Measurements from ENCODE around the gene DCXR.

DCXR gene

DNA sequence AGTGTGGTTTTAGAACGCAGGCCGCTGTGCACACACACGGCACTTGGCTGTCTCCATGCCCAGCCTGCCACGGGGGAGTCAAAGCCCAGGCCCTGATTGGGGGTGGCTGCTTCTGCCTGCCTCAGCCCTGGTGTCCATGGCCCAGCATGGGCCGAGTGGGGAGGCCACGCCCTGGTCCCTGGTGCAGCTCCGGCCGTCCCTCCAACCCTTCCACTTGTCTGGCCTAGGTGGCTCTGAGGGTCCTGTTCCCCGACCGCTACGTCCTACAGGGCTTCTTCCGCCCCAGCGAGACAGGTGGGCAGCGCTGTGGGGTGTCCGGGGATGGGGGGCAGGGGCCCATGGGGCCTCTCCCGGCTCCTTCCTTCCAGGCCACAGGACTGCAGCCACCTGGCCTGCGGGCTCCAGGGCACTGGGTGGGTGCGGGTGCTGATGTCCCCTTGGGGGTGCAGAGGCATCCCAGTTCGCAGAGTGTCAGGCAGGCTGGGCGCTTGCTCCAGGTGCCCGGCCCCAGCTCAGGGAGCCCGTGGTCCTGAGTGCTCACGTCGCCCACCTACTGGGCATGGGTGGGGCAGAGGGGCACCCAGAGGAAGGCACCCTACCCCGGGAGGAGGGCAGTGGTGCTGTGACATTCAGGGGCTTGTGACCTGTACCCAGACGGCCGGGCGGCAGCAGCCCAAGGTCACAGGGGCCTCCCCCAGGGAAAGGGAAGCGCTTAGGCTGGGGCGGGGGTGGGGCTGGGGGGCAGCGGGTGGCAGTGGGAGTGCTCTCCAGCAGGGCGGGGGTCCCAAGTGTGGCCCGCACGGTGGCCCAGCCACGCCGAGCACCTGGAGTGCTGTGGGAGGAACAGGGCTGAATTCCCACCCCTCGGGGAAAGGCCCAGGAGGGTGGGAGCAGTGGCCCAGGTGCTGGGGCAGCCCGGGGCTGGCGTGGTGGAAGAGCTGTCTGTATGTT is 26.6 kb downstream of the DCXR start:
- no peak for DNase-seq (ENCODE audit: insufficient read length)
- FAIRE-seq = no peak
- TF ChIP-seq TAF1 (IDR thresholded peaks at IDR 0.05; ENCODE audit: borderline replicate concordance, low read depth, low read length) (no peak), POLR2AphosphoS5 (IDR thresholded peaks at IDR 0.05; ENCODE audit: low read depth, low read length) (no peak), POLR2A (IDR thresholded peaks at IDR 0.05; ENCODE audit: low read depth, low read length) (no peak)

DNA sequence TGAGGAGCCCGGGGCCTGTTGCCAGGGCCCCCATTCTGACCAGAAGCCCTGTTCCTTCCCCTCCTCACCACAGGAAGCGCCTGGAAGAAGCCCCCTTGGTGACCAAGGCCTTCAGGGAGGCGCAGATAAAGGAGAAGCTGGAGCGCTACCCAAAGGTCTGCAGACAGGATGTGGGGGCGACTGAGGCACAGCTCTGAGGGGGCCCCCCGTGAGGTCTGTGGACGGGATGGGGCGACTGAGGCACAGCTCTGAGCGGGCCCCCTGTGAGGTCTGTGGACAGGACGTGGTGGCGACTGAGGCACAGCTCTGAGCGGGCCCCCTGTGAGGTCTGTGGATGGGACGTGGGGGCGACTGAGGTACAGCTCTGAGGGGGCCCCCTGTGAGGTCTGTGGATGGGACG is 28.1 kb downstream of the DCXR start:
- no peak for FAIRE-seq
- no peak for TF ChIP-seq POLR2A (IDR thresholded peaks at IDR 0.05; ENCODE audit: low read depth, low read length)
- TF ChIP-seq POLR2AphosphoS5 (IDR thresholded peaks at IDR 0.05; ENCODE audit: low read depth, low read length) = no peak
- no peak for TF ChIP-seq TAF1 (IDR thresholded peaks at IDR 0.05; ENCODE audit: borderline replicate concordance, low read depth, low read length)

DNA sequence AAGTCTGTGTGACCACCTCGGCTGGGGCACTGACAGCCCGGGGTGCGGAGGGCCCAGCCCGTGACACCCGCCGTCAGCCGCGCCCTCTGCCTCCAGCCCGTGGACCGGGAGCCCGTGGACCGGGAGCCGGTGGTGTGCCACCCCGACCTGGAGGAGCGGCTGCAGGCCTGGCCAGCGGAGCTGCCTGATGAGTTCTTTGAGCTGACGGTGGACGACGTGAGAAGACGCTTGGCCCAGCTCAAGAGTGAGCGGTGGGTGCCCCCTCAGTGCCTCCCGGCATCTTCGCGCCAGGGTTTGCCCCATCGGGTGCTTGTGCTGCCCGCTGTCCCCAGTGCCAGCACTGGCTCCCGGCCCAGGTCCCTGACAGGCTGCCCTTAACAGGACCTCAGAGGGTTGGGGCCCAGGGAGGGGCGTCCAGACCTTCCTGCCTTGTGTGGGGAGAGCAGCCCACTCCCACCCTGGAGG is 28.5 kb downstream of the DCXR start:
- DNase-seq (ENCODE audit: insufficient read length) = no peak
- TF ChIP-seq POLR2AphosphoS5 (IDR thresholded peaks at IDR 0.05; ENCODE audit: low read depth, low read length) (no peak), TAF1 (IDR thresholded peaks at IDR 0.05; ENCODE audit: borderline replicate concordance, low read depth, low read length) (no peak), POLR2A (IDR thresholded peaks at IDR 0.05; ENCODE audit: low read depth, low read length) (no peak)
- no peak for FAIRE-seq

More for the DNA sequence above, 28.1 kb downstream of the DCXR start:
- DNase-seq (ENCODE audit: insufficient read length) = no peak

DNA sequence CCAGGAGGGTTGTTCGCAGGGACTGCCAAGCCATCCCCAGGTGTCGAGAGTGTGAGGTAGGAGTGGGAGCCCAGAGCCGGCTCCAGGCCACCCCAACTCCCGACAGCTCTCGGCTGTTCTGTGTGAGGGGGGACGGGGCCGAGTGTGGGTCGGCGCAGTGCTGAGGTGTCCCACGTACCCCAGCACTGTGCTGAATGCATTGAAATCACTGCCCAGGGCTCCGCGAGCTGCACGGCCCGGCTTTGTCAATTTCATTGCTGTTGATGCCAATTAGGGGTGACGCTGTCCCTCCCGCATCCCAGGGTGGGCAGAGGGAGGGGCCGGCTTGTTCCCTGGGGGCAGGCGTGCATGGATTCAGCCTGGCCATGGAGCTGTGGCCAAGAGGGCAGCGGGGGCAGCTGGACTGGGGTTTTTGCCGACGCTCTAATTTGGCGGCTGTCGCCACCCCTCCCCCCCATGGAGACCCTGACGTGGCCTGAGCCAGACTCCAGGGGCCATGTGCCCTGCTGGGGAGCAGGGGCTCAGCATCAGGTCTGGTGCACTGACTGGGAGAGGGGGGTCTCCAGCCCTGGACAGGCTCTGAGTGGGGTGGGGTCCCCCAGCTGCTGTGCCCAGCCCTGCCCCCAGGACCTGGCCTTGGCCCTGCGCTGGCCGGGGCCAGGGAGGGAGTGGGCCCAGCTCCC is 29.1 kb downstream of the DCXR start:
- TF ChIP-seq POLR2AphosphoS5 (IDR thresholded peaks at IDR 0.05; ENCODE audit: low read depth, low read length) = no peak
- no peak for TF ChIP-seq TAF1 (IDR thresholded peaks at IDR 0.05; ENCODE audit: borderline replicate concordance, low read depth, low read length)
- DNase-seq (ENCODE audit: insufficient read length) (no peak), FAIRE-seq (no peak)

DNA sequence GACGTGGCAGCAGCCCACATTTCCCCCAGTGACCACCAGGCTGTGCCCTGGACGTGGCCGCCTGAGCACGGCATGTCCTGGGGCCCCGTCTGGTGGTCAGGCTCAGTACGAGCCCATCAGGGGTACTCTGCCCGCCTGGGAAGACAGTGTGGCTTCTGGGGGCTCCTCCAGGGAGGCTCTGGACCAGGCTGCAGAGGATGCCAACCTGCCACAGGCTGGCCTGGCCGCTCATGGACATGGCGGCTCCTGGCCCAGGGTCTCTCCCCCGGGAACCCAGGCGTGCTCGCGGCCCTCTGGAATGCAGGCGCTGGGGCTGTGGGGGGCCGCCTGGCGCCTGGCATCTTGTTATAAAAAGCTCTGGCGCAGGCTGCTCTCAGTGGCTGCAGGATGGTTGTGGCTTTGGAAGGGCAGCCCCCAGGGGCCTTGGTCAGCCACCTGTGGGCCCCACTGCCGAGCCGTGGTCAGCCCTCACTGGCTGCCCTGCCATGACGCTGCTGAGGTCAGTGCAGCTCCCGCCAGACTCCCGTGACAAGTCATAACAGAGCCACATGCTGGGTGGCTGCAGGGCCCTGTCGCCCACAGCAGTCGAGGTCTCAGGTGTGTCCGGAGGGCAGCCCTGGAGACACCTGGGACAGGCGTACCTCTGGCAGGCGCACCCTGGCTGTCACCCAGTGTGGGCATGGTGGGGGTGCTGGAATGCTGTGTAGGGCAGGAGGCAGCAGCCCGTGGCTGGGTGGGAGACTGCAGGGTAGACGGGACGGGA is 29.8 kb downstream of the DCXR start:
- FAIRE-seq (no peak), DNase-seq (ENCODE audit: insufficient read length) (no peak)
- TF ChIP-seq POLR2A (IDR thresholded peaks at IDR 0.05; ENCODE audit: low read depth, low read length) (no peak), TAF1 (IDR thresholded peaks at IDR 0.05; ENCODE audit: borderline replicate concordance, low read depth, low read length) (no peak), POLR2AphosphoS5 (IDR thresholded peaks at IDR 0.05; ENCODE audit: low read depth, low read length) (no peak)

DNA sequence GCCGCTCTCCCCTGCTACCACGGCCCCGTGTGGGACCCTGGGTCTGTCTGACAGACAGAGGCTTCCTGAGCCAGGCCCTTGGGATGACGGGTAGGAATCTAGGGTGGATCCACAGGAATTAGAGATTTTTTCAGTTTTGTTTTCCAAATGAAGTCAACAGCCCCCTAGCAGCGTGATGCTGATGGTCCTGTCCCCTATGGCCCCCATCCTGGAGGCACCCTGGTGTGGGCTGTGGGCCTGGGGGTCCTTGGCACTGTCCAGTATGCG is 30.3 kb downstream of the DCXR start:
- TF ChIP-seq POLR2AphosphoS5 (IDR thresholded peaks at IDR 0.05; ENCODE audit: low read depth, low read length) = no peak
- no peak for TF ChIP-seq TAF1 (IDR thresholded peaks at IDR 0.05; ENCODE audit: borderline replicate concordance, low read depth, low read length)
- DNase-seq (ENCODE audit: insufficient read length) = no peak
- no peak for FAIRE-seq

DNA sequence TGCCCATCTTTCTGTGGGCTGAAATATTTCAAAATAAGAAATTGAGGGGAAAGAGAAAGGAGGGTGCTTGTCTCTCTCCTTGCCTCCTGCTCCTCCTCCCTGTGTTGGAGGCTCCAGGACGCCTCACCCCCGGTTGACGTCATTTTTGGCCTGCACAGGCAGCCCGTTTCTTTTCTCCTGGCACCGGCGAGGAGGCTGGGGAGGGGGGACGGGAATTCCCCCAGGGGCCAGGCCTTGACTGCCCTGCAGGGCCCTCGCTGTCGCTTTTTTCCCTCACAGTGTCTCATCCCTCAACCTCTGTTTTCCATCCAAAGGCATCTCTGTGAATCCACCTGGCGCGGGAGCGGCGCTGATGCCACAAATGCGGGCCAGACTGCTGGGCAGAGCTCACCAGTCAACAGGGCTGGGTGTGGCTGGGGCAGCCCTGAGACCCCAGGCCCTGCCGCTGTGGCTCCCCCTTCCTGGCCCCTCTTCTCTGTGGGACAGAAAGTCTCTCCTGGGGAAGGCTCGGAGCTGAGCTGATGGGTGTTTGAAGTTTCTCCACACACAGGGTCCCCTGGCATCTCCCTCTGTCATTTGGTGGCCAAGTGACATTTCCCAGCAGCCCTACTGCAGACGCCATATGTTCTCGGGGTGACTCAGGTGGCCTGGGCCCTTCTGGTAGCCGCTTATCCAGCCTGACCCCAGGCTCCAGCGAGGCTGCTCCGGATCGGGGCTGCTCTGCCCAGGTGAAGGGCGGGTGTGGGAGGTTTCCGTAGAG is 30.8 kb downstream of the DCXR start:
- FAIRE-seq (no peak), DNase-seq (ENCODE audit: insufficient read length) (no peak)
- TF ChIP-seq TAF1 (IDR thresholded peaks at IDR 0.05; ENCODE audit: borderline replicate concordance, low read depth, low read length) (no peak), POLR2AphosphoS5 (IDR thresholded peaks at IDR 0.05; ENCODE audit: low read depth, low read length) (no peak), POLR2A (IDR thresholded peaks at IDR 0.05; ENCODE audit: low read depth, low read length) (no peak)

DNA sequence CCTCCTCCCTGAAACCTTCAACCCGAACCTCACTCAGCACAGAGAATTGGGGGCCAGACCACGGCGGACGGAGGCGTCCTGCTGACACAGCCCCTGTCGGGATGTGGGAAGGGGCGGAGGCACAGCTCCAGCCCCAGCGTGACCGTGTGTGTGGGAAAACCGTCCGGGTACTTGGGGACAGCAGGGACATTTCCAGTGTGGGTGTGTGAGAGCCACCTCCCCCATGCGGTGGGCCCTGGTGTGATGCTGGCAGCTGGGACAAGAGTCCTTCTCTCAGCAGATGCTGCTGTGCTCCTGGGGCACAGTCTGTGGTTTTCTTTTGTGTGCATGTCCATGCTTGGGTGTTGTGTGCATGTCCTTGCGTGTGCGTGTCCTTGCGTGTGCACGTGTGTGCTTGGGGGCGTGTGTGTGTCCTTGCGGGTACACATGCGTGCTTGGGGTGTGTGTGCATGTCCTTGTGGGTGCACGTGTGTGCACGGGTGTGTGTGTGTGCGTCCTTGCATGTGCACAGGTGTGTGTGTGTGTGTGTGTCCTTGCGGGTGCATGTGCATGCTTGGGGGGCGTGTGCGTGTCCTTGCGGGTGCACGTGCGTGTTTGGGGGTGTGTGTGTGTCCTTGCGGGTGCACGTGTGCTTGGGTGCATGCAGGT is 31.7 kb downstream of the DCXR start:
- FAIRE-seq = no peak
- TF ChIP-seq POLR2AphosphoS5 (IDR thresholded peaks at IDR 0.05; ENCODE audit: low read depth, low read length) (no peak), TAF1 (IDR thresholded peaks at IDR 0.05; ENCODE audit: borderline replicate concordance, low read depth, low read length) (no peak), POLR2A (IDR thresholded peaks at IDR 0.05; ENCODE audit: low read depth, low read length) (no peak)
- no peak for DNase-seq (ENCODE audit: insufficient read length)

DNA sequence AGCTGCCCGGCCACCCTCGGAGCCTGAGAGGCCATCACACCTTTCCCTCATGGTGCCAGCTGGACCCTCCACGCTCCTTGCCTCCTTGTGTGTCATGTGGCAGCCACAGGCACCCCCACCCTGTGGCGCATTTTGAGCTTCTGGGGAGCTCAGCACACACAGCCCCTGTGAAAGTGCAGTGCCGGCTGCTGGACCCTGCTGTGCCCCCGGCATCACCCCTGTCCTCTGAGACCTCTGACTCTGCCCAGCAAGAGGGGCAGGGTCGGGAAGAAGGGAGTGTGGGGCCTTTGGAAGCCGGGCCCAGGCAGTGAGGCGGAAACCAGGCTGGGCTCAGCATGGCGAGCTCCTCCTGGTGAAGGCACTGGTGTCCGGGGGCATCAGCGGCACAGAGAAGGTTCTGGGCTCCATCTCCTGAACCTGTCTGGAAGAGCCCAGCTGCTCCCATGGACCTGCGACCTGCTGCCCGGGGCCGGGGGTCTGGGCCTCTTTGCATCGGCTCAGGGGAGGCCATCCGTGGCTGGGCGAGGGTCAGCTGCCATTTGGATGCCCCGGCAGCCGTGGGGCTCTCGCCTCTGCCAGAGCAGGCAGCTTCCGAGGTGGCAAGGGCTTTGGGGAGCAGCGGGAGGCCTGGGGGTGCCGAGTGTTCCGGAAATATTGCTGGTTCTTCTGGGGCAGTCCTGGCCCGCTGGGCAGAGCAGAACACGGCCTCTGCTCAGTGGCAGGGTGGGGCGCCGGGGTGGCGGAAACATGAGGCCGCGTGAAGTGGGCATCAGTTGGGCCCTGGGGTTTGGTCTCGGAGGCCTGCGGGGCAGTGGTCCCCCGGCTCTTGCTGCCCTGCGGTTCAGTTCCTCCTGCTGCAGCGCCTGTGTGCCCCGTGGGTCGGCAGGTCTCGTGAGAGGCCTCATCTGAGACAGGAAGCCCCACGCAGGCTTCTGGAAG is 32.7 kb downstream of the DCXR start:
- FAIRE-seq (no peak), DNase-seq (ENCODE audit: insufficient read length) (no peak)
- TF ChIP-seq POLR2A (IDR thresholded peaks at IDR 0.05; ENCODE audit: low read depth, low read length) = no peak
- no peak for TF ChIP-seq POLR2AphosphoS5 (IDR thresholded peaks at IDR 0.05; ENCODE audit: low read depth, low read length)
- TF ChIP-seq TAF1 (IDR thresholded peaks at IDR 0.05; ENCODE audit: borderline replicate concordance, low read depth, low read length) = no peak
